Glutamatergic neuron (in vitro differentiated cells): ENCODE measurements around the gene GPR3. TPM values are rescaled to one million over a fixed set of nuclear protein-coding genes. Genes with fewer than 3 reads are reported as not detected.

Source experiments
- DNase-seq: peaks from one replicate; pipeline ENCODE4 v3.0.0; 2022
- H3K27ac Mint-ChIP-seq: one replicate; pipeline ENCODE4 v1.8.0; 2020; ENCODE audit warnings: mild to moderate bottlenecking, mixed read lengths, inconsistent platforms; ENCODE audit not compliant: unreplicated experiment
- H3K27me3 Mint-ChIP-seq: one replicate; pipeline ENCODE4 v1.8.0; 2020; ENCODE audit warnings: mild to moderate bottlenecking, moderate library complexity, mixed read lengths, inconsistent platforms; ENCODE audit not compliant: unreplicated experiment
- H3K36me3 Mint-ChIP-seq: one replicate; pipeline ENCODE4 v1.8.0; 2020; ENCODE audit warnings: mild to moderate bottlenecking, mixed read lengths, inconsistent platforms; ENCODE audit not compliant: unreplicated experiment
- H3K4me1 Mint-ChIP-seq: one replicate; pipeline ENCODE4 v1.8.0; 2020; ENCODE audit warnings: mild to moderate bottlenecking, low read depth, mixed read lengths, inconsistent platforms; ENCODE audit not compliant: unreplicated experiment
- H3K4me3 Mint-ChIP-seq: one replicate; pipeline ENCODE4 v1.8.0; 2020; ENCODE audit warnings: mild to moderate bottlenecking, mixed read lengths, inconsistent platforms; ENCODE audit not compliant: unreplicated experiment
- H3K9me3 Mint-ChIP-seq: one replicate; pipeline ENCODE4 v1.8.0; 2020; ENCODE audit warnings: mild to moderate bottlenecking, moderate library complexity, mixed read lengths, inconsistent platforms; ENCODE audit not compliant: unreplicated experiment
- CTCF ChIP-seq: fragments of 200-600 bp; sonication (generic); IDR thresholded peaks from one replicate; pipeline ENCODE4 v1.5.0; 2021; ENCODE audit not compliant: partially characterized antibody, unreplicated experiment
- long read RNA-seq: library from polyadenylated mRNA; unstranded; transcript quantifications from one replicate; pipeline ENCODE4 v2.0.0, GENCODE V29; 2020; ENCODE audit not compliant: unreplicated experiment
- total RNA-seq: library from RNA; stranded (reverse); fragmentation: NEBNext Ultra II Directional; extraction: Animal tissue kit (Norgen Biotek cat#: 25700); gene quantifications from one replicate; pipeline ENCODE4 v1.2.1, GENCODE V29; 2021; ENCODE audit not compliant: unreplicated experiment

The GPR3 gene, protein sequence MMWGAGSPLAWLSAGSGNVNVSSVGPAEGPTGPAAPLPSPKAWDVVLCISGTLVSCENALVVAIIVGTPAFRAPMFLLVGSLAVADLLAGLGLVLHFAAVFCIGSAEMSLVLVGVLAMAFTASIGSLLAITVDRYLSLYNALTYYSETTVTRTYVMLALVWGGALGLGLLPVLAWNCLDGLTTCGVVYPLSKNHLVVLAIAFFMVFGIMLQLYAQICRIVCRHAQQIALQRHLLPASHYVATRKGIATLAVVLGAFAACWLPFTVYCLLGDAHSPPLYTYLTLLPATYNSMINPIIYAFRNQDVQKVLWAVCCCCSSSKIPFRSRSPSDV
- total RNA-seq: 1.5 TPM
- long read RNA-seq: 0 reads

DNA sequence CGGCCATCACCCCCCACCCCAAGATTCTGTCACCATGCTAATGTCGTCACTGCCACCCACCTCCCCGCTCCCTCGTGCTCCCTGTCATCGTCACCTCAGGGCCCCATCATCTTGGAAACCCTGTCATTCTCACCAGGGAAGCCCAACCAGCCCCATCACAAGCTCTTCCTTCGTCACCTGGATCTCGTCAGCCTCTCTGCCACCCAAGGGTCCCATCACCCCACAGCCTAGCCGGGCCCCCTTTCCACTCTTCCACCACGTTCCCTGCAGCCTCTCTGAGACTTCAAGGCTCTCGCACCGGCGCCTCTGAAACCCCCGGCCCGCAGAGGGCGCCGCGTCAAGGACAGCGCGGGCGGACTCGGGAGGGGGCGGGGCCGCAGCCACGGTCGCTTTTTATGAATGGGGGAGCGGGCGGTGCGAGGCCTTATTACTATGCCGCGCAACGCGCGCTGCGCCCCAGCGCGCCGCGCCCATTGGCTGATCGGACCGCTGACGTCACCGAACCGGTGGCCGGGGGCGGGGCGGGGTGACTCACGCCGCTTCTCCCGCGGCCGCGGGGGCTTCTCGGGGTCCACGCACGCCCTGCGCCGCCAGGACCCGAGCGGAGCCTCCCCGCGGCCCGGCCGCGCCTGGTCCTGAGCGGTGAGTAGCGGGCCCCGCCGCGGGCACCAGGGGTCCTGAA is at the start of gene GPR3:
GPR3 (plus strand) TSS at position 527 of the 682 bp plus-strand sequence. CDS start 1,177 bp downstream, outside the sequence.
- peaks cover 13% of the 10 kb centered on the region for H3K4me1 Mint-ChIP-seq
- peak; percentile 95 for DNase-seq
- peaks cover 10% of the 10 kb centered on the region for H3K27me3 Mint-ChIP-seq
- TF ChIP-seq CTCF: peak; percentile 36
- H3K36me3 Mint-ChIP-seq: no peaks in the 10 kb centered on the region
- peak within 1 kb of the TSS; percentile 79 for H3K27ac Mint-ChIP-seq
- no peaks in the 10 kb centered on the region for H3K9me3 Mint-ChIP-seq
- peak within 1 kb of the TSS; percentile 85 for H3K4me3 Mint-ChIP-seq

GRCh38 chr1:27342778-27343638 is 49.4 kb upstream of the GPR3 start:
- Mint-ChIP-seq H3K36me3 (no peaks in the 10 kb centered on the region), H3K4me3 (no peak overlapping the region), H3K27ac (peak overlapping the region; percentile 46), H3K27me3 (peaks cover 8% of the 10 kb centered on the region), H3K4me1 (peaks cover 15% of the 10 kb centered on the region), H3K9me3 (peaks cover 8% of the 10 kb centered on the region)
- no peak for DNase-seq
- no peak for TF ChIP-seq CTCF

DNA sequence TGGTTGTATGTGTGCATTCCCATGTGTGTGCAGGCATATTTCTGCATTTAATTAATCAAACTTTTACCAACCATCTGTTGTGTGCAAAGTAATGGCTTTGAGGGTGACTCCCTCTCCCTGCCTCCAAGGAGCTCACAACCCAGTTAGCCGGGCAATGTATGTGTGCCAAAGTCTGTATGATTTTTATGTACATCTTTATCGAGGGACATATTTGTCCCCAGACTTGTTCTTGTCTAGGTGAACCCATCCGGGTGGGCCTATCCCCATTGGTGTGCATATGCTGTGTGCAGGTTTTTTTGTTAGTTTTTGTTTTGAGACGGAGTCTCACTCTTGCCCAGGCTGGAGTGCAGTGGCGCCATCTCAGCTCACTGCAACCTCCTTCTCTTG is 48.8 kb upstream of the GPR3 start:
- TF ChIP-seq CTCF: no peak
- Mint-ChIP-seq H3K4me3 (no peak overlapping the region), H3K9me3 (peaks cover 5% of the 10 kb centered on the region), H3K4me1 (peaks cover 12% of the 10 kb centered on the region), H3K27me3 (peaks cover 6% of the 10 kb centered on the region), H3K27ac (no peak overlapping the region), H3K36me3 (no peaks in the 10 kb centered on the region)
- no peak for DNase-seq

- TF ChIP-seq CTCF: no peak
- Mint-ChIP-seq H3K36me3 (no peaks in the 10 kb centered on the region), H3K4me3 (no peak overlapping the region), H3K27me3 (peaks cover 6% of the 10 kb centered on the region), H3K9me3 (peaks cover 5% of the 10 kb centered on the region), H3K4me1 (peaks cover 9% of the 10 kb centered on the region), H3K27ac (no peak overlapping the region)
- DNase-seq: no peak
Measured at GRCh38 chr1:27345272-27345671, 47.1 kb upstream of the GPR3 start.
